Measurements from ENCODE around the gene ANKRD7.

The ANKRD7 gene

DNA sequence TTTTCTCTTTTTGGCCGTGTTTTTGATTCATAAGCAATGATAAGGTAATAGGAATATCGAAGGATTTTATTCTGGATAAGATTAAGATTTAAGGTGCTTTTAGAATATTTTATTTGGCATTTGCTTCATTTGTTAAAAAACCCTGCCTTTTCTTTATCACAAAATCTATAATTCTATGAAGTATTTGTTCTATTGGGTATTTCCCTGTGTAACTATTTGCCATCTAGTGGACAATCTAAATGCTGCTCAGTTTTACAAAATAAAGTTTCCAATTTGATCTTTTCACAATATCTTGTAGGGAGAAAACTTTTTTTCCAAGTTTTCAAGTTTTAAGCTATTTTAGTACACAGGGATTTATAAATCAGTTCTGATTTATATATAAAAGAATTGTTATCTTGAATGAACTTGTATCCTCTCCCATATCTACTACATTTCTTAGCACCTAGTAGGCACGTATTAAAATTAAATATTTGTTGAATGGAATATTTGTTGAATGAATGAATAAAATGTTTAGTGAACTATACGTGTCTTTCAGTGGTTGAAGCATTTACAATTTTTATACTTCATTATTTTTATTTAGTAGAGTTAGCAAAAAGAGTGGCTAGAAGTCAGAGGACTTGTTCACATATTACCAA lies 26.5 kb downstream of the ANKRD7 start:
- in situ Hi-C loops (cut with MboI; ENCODE audit: low sequenced_read_pairs): no loop called here
- H3K4me1 ChIP-seq: no peaks in the 10 kb centered on the region
- H3K4me3 ChIP-seq: no peak overlapping the region
- DNase-seq (ENCODE audit: low spot score in 2 of 2): no peak
- no peaks in the 10 kb centered on the region for H3K9me3 ChIP-seq
- no peaks in the 10 kb centered on the region for H3K36me3 ChIP-seq (replicated peaks)
- H3K27me3 ChIP-seq (ENCODE audit: low read depth): 0 out of 2 replicates have a peak, but pooled peaks cover 2% of the 10 kb centered on the region

DNA sequence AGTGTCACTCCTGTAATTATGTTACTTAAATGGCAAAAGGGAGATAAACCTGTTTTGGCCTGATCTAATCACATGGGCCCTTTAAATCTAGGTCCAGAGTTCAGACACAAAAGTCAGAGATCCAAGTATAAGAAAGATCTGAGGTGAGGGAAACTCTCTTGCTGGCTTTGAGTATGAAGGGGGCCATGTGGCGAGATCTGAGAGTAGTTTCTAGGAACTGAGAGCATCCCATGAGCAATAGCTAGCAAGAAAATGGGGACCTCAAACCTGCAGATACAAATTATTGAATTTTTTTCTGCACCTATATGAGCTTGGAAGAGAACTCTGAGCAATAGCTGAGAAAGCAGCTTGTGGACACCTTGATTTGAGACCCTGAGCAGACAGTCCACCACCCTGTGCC lies 27.6 kb downstream of the ANKRD7 start:
- H3K4me3 ChIP-seq: no peak overlapping the region
- H3K9me3 ChIP-seq: no peaks in the 10 kb centered on the region
- in situ Hi-C loops (cut with MboI; ENCODE audit: low sequenced_read_pairs): no loop called here
- H3K27me3 ChIP-seq (ENCODE audit: low read depth): 0 out of 2 replicates have a peak, but pooled peaks cover 2% of the 10 kb centered on the region
- DNase-seq (ENCODE audit: low spot score in 2 of 2): no peak
- H3K36me3 ChIP-seq (replicated peaks): no peaks in the 10 kb centered on the region
- no peaks in the 10 kb centered on the region for H3K4me1 ChIP-seq

DNA sequence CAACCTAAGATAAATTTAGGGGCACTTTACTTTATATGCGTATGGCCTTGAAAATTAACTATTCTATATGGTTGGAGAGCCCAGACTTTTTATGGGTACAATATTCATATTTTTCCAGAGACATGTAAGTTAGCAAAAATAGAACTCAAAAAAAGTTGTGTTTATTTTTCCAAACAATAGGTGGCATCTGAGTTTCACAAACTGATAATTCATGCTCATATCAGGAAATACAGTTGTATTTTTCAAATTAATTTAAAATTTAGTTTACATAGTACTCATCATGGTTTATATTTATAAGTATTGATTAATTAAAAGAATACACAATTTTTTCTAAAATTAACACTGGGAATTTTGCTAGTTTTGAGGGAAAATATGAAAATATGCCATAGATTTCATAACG lies 34.6 kb downstream of the ANKRD7 start:
- H3K36me3 ChIP-seq (replicated peaks): no peaks in the 10 kb centered on the region
- no peak overlapping the region for H3K4me3 ChIP-seq
- no peaks in the 10 kb centered on the region for H3K9me3 ChIP-seq
- H3K4me1 ChIP-seq: no peaks in the 10 kb centered on the region
- no peak for DNase-seq (ENCODE audit: low spot score in 2 of 2)
- H3K27me3 ChIP-seq (ENCODE audit: low read depth): no peaks in the 10 kb centered on the region; the same call in 1 of the 2 replicates
- in situ Hi-C loops (cut with MboI; ENCODE audit: low sequenced_read_pairs): no loop called here

GRCh38 chr7:118264836-118265235 lies 40.3 kb downstream of the ANKRD7 start:
- Histone ChIP-seq H3K27me3 (ENCODE audit: low read depth) (no peaks in the 10 kb centered on the region; the same call in 1 of the 2 replicates), H3K4me3 (no peak overlapping the region), H3K36me3 (replicated peaks) (no peaks in the 10 kb centered on the region), H3K4me1 (no peaks in the 10 kb centered on the region), H3K9me3 (no peaks in the 10 kb centered on the region)
- in situ Hi-C loops (cut with MboI; ENCODE audit: low sequenced_read_pairs): no loop called here
- DNase-seq (ENCODE audit: low spot score in 2 of 2): no peak

DNA sequence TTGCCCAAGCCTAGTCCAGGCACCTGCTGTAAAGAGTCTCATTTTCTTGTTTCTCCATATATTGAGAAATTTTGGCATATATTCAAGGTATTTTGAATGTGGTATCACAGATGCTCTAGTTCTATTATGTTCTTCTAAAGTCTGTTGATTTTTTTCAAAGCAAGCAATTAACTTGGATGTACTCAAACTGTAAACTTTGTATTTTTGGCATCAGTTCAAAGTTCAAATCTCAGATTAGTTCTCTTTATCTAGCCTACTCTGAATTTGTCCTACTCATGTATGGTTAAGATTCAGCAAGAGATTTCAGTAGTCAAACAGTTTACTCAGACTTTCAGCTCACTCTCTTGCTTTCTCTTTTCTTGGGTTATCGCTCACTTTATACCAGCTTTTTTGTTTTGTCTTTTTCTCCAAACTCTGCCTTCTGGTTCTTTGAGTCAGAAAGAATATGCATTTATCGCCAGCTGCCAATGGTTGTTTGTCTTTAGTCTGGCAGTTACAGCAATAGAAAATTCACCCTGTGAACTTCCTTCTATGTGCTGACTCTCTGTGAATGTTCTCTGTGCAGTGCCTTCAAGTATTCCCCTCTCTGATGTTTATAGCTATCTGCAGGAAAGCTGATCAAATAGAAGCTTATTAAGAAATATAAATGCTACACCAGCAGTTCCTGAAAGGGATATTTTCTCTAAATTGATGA lies 56.0 kb downstream of the ANKRD7 start:
- H3K4me1 ChIP-seq: no peaks in the 10 kb centered on the region
- in situ Hi-C loops (cut with MboI; ENCODE audit: low sequenced_read_pairs): no loop called here
- DNase-seq (ENCODE audit: low spot score in 2 of 2): no peak
- no peaks in the 10 kb centered on the region for H3K36me3 ChIP-seq (replicated peaks)
- H3K9me3 ChIP-seq: no peaks in the 10 kb centered on the region
- no peaks in the 10 kb centered on the region for H3K27me3 ChIP-seq (ENCODE audit: low read depth)
- H3K4me3 ChIP-seq: no peak overlapping the region

GRCh38 chr7:118281196-118281595 lies 56.7 kb downstream of the ANKRD7 start:
- H3K36me3 ChIP-seq (replicated peaks): no peaks in the 10 kb centered on the region
- no peaks in the 10 kb centered on the region for H3K27me3 ChIP-seq (ENCODE audit: low read depth)
- no peak for DNase-seq (ENCODE audit: low spot score in 2 of 2)
- no peaks in the 10 kb centered on the region for H3K4me1 ChIP-seq
- no peaks in the 10 kb centered on the region for H3K9me3 ChIP-seq
- in situ Hi-C loops (cut with MboI; ENCODE audit: low sequenced_read_pairs): no loop called here
- H3K4me3 ChIP-seq: no peak overlapping the region

- H3K27me3 ChIP-seq (ENCODE audit: low read depth): no peaks in the 10 kb centered on the region
- in situ Hi-C loops (cut with MboI; ENCODE audit: low sequenced_read_pairs): no loop called here
- no peaks in the 10 kb centered on the region for H3K4me1 ChIP-seq
- H3K9me3 ChIP-seq: no peaks in the 10 kb centered on the region
- no peaks in the 10 kb centered on the region for H3K36me3 ChIP-seq (replicated peaks)
- DNase-seq (ENCODE audit: low spot score in 2 of 2): no peak
- H3K4me3 ChIP-seq: no peak overlapping the region
These were observed 60.9 kb downstream of the ANKRD7 start for GRCh38 chr7:118285358-118285757.

- Histone ChIP-seq H3K4me3 (no peak overlapping the region), H3K36me3 (replicated peaks) (no peaks in the 10 kb centered on the region), H3K9me3 (no peaks in the 10 kb centered on the region), H3K27me3 (ENCODE audit: low read depth) (no peaks in the 10 kb centered on the region), H3K4me1 (no peaks in the 10 kb centered on the region)
- in situ Hi-C loops (cut with MboI; ENCODE audit: low sequenced_read_pairs): no loop called here
- no peak for DNase-seq (ENCODE audit: low spot score in 2 of 2)
These were observed 61.6 kb downstream of the ANKRD7 start for GRCh38 chr7:118286131-118286530.

DNA sequence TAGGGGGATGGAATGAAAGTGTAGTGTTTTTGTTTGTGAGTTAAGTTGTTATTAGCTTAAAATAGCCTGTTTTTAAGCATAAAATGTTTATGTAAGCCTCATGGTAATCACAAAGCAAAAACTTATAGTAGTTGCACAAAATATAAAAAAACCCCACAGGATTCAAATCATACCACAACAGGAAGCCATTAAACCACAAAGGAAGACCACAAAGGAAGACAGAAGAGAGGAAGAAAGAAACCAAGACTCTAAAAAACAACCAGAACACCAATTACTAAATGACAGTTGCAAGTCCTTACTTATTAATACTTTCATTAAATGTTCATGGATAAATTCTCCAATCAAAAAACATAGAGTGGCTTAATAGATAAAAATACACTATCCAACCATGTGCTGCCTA lies 63.6 kb downstream of the ANKRD7 start:
- Histone ChIP-seq H3K4me1 (no peaks in the 10 kb centered on the region), H3K4me3 (no peak overlapping the region), H3K9me3 (no peaks in the 10 kb centered on the region), H3K27me3 (ENCODE audit: low read depth) (no peaks in the 10 kb centered on the region), H3K36me3 (replicated peaks) (no peaks in the 10 kb centered on the region)
- in situ Hi-C loops (cut with MboI; ENCODE audit: low sequenced_read_pairs): no loop called here
- no peak for DNase-seq (ENCODE audit: low spot score in 2 of 2)

DNA sequence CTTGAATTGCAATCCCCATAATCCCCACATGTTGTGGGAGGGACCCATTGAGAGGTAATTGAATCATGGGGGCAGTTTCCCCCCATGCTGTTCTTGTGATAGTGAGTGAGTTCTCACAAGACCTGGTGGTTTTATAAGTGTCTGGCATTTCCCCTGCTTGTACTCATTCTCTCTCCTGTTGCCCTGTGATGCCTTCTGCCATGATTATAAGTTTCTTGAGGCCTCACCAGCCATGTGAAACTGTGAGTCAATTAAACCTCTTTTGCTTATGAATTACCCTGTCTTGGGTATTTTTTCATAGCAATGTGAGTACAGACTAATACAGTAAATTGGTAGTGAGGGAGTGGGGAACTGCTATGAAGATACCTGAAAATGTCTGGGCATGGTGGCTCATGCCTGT lies 65.0 kb downstream of the ANKRD7 start:
- no peaks in the 10 kb centered on the region for H3K9me3 ChIP-seq
- DNase-seq (ENCODE audit: low spot score in 2 of 2): no peak
- no peaks in the 10 kb centered on the region for H3K36me3 ChIP-seq (replicated peaks)
- H3K27me3 ChIP-seq (ENCODE audit: low read depth): no peaks in the 10 kb centered on the region
- in situ Hi-C loops (cut with MboI; ENCODE audit: low sequenced_read_pairs): no loop called here
- no peaks in the 10 kb centered on the region for H3K4me1 ChIP-seq
- no peak overlapping the region for H3K4me3 ChIP-seq
